ENCODE data around the gene ATP13A1. TPM values are rescaled to one million over a fixed set of nuclear protein-coding genes. Genes with fewer than 3 reads are reported as not detected.
A peak's percentile ranks its signal among the peaks of the same experiment; 100 is the strongest.

The ATP13A1 gene
- total RNA-seq, 4 donors from 2014 or later = 65.6 to 142 (median 92.3) TPM

- ATAC-seq = no peak
- Histone ChIP-seq H3K27me3 (no peaks in the 10 kb centered on the region), H3K4me1 (peaks cover 0 to 32% (median 18%) of the 10 kb centered on the region in 3 donors), H3K36me3 (peaks cover 0 to 38% of the 10 kb centered on the region in 2 donors), H3K27ac (peak overlapping the region; percentile 35 to 95 (median 90)), H3K4me3 (peak overlapping the region; percentile 78 to 98), H3K9me3 (no peaks in the 10 kb centered on the region)
- TF ChIP-seq EP300 (IDR thresholded peaks at IDR 0.05) (no peak), POLR2AphosphoS5 (IDR thresholded peaks at IDR 0.05) (no peak), CTCF (IDR thresholded peaks at IDR 0.05) (no peak), POLR2A (IDR thresholded peaks at IDR 0.05) (no peak)
- WGBS, 2 donors (ENCODE audit: low coverage in 1 of 2) = 13 to 25% methylated on average over 7 to 9 of the region's 17 CpGs
Measured at GRCh38 chr19:19662871-19663255, 613 bp downstream of the ATP13A1 start.

GRCh38 chr19:19662344-19662743 lies 1.1 kb downstream of the ATP13A1 start:
- H3K4me1 ChIP-seq = peaks cover 0 to 32% (median 18%) of the 10 kb centered on the region in 3 donors
- H3K27me3 ChIP-seq = no peaks in the 10 kb centered on the region
- no peak for ATAC-seq
- peak overlapping the region in 1 of 2 donors; percentile 98 for H3K4me3 ChIP-seq
- peaks cover 0 to 43% of the 10 kb centered on the region in 2 donors for H3K36me3 ChIP-seq
- WGBS, 2 donors (ENCODE audit: low coverage in 1 of 2) = 81 to 86% methylated on average over 5 to 7 of the region's 8 CpGs
- peak overlapping the region in 3 of 4 donors; percentile 87 to 95 (median 92) for H3K27ac ChIP-seq
- TF ChIP-seq EP300 (IDR thresholded peaks at IDR 0.05) (no peak), CTCF (IDR thresholded peaks at IDR 0.05) (no peak), POLR2AphosphoS5 (IDR thresholded peaks at IDR 0.05) (no peak), POLR2A (IDR thresholded peaks at IDR 0.05) (no peak)
- H3K9me3 ChIP-seq = no peaks in the 10 kb centered on the region

GRCh38 chr19:19661675-19662251 lies 1.7 kb downstream of the ATP13A1 start:
- TF ChIP-seq CTCF (IDR thresholded peaks at IDR 0.05) (no peak), EP300 (IDR thresholded peaks at IDR 0.05) (no peak), POLR2AphosphoS5 (IDR thresholded peaks at IDR 0.05) (no peak), POLR2A (IDR thresholded peaks at IDR 0.05) (no peak)
- WGBS, 2 donors (ENCODE audit: low coverage in 1 of 2) = 42 to 62% methylated on average over 2 to 11 of the region's 18 CpGs

GRCh38 chr19:19661141-19661674 lies 2.3 kb downstream of the ATP13A1 start:
- Histone ChIP-seq H3K9me3 (no peaks in the 10 kb centered on the region), H3K4me3 (no peak overlapping the region), H3K27me3 (no peaks in the 10 kb centered on the region), H3K27ac (no peak overlapping the region), H3K4me1 (peaks cover 0 to 32% (median 18%) of the 10 kb centered on the region in 3 donors), H3K36me3 (peaks cover 0 to 54% of the 10 kb centered on the region in 2 donors)
- no peak for ATAC-seq
- TF ChIP-seq EP300 (IDR thresholded peaks at IDR 0.05) (no peak), POLR2AphosphoS5 (IDR thresholded peaks at IDR 0.05) (no peak), POLR2A (IDR thresholded peaks at IDR 0.05) (no peak), CTCF (IDR thresholded peaks at IDR 0.05) (no peak)
- WGBS, 2 donors (ENCODE audit: low coverage in 1 of 2) = 44 to 92% methylated on average over 2 of the region's 10 CpGs

More at GRCh38 chr19:19661675-19662251, 1.7 kb downstream of the ATP13A1 start:
- Histone ChIP-seq H3K9me3 (no peaks in the 10 kb centered on the region), H3K4me3 (no peak overlapping the region), H3K27me3 (no peaks in the 10 kb centered on the region), H3K27ac (no peak overlapping the region), H3K36me3 (peaks cover 0 to 49% of the 10 kb centered on the region in 2 donors), H3K4me1 (peaks cover 0 to 32% (median 18%) of the 10 kb centered on the region in 3 donors)
- no peak for ATAC-seq

Data from gastroesophageal sphincter (tissue), 4 donors.